ENCODE results near the gene LNP1. TPM values are rescaled to one million over a fixed set of nuclear protein-coding genes. Genes with fewer than 3 reads are reported as not detected.
"Not testable (repeated sequence)": the region's sequence is repeated elsewhere in the genome, so short reads cannot be mapped to it uniquely, and the experiment has no call there.

Gene LNP1
- total RNA-seq, 3 donors from 2014 or later, result 1.2 to 1.7 (median 1.3) TPM

- Histone ChIP-seq H3K36me3 (ENCODE audit: low read depth) (no peaks in the 10 kb centered on the region), H3K9me3 (peaks cover 4% of the 10 kb centered on the region), H3K4me1 (ENCODE audit: low read depth) (no peaks in the 10 kb centered on the region), H3K4me3 (no peak overlapping the region)
- DNase-seq (no peak), ATAC-seq (no peak)
- intact Hi-C loops (cut with DNase I, micrococcal nuclease), result no loop called here
- TF ChIP-seq CTCF (IDR thresholded peaks at IDR 0.05), result no peak
These were observed 64.8 kb downstream of the LNP1 start for GRCh38 chr3:100465892-100466777.

- H3K9me3 ChIP-seq, result peaks cover 4% of the 10 kb centered on the region
- H3K36me3 ChIP-seq (ENCODE audit: low read depth), result no peaks in the 10 kb centered on the region
- intact Hi-C loops (cut with DNase I, micrococcal nuclease), result no loop called here
- H3K4me1 ChIP-seq (ENCODE audit: low read depth), result no peaks in the 10 kb centered on the region
- no peak for ATAC-seq
- TF ChIP-seq CTCF (IDR thresholded peaks at IDR 0.05), result no peak
- no peak overlapping the region for H3K4me3 ChIP-seq
- no peak for DNase-seq
These were observed 65.8 kb downstream of the LNP1 start for GRCh38 chr3:100467133-100467532.

- ATAC-seq (no peak), DNase-seq (no peak)
- H3K36me3 ChIP-seq (ENCODE audit: low read depth), result no peaks in the 10 kb centered on the region
- no peak for TF ChIP-seq CTCF (IDR thresholded peaks at IDR 0.05)
- H3K9me3 ChIP-seq, result peaks cover 4% of the 10 kb centered on the region
- H3K4me3 ChIP-seq, result no peak overlapping the region
- intact Hi-C loops (cut with DNase I, micrococcal nuclease), result no loop called here
- no peaks in the 10 kb centered on the region for H3K4me1 ChIP-seq (ENCODE audit: low read depth)
These were observed 67.3 kb downstream of the LNP1 start for GRCh38 chr3:100468676-100469075.

- no peak for TF ChIP-seq CTCF (IDR thresholded peaks at IDR 0.05)
- intact Hi-C loops (cut with DNase I, micrococcal nuclease), result no loop called here
- peaks cover 4% of the 10 kb centered on the region for H3K9me3 ChIP-seq
These were observed 69.6 kb downstream of the LNP1 start for GRCh38 chr3:100470951-100471350.

GRCh38 chr3:100471444-100471843, 70.1 kb downstream of the LNP1 start:
- Histone ChIP-seq H3K36me3 (ENCODE audit: low read depth) (no peaks in the 10 kb centered on the region), H3K9me3 (peaks cover 4% of the 10 kb centered on the region), H3K4me3 (no peak overlapping the region), H3K4me1 (ENCODE audit: low read depth) (no peaks in the 10 kb centered on the region)
- intact Hi-C loops (cut with DNase I, micrococcal nuclease), result no loop called here
- DNase-seq (no peak), ATAC-seq (no peak)
- TF ChIP-seq CTCF (IDR thresholded peaks at IDR 0.05), result no peak

More at GRCh38 chr3:100470951-100471350, 69.6 kb downstream of the LNP1 start:
- no peak for ATAC-seq
- Histone ChIP-seq H3K36me3 (ENCODE audit: low read depth) (no peaks in the 10 kb centered on the region), H3K4me3 (no peak overlapping the region), H3K4me1 (ENCODE audit: low read depth) (no peaks in the 10 kb centered on the region)
- no peak for DNase-seq

- H3K9me3 ChIP-seq; H3K4me3 ChIP-seq; intact Hi-C loops (cut with DNase I, micrococcal nuclease); H3K4me1 ChIP-seq (ENCODE audit: low read depth); H3K36me3 ChIP-seq (ENCODE audit: low read depth); DNase-seq; ATAC-seq: not testable (repeated sequence)
These were observed 76.6 kb downstream of the LNP1 start for GRCh38 chr3:100477851-100478360.

GRCh38 chr3:100478521-100478920, 77.2 kb downstream of the LNP1 start:
- H3K9me3 ChIP-seq; DNase-seq; H3K4me3 ChIP-seq; intact Hi-C loops (cut with DNase I, micrococcal nuclease); ATAC-seq; H3K4me1 ChIP-seq (ENCODE audit: low read depth); H3K36me3 ChIP-seq (ENCODE audit: low read depth): not testable (repeated sequence)

Data from mucosa of descending colon (tissue), 3 donors.